Endothelial cell (in vitro differentiated cells): ENCODE results near the gene USH2A. TPM values are rescaled to one million over a fixed set of nuclear protein-coding genes. Genes with fewer than 3 reads are reported as not detected.

ENCODE experiments used
- DNase-seq: peaks from one replicate; pipeline ENCODE4 v3.0.0; 2021; ENCODE audit warnings: low spot score
- H3K27ac Mint-ChIP-seq: one replicate; pipeline ENCODE4 v1.8.0; 2021; ENCODE audit warnings: mixed read lengths, inconsistent platforms; ENCODE audit not compliant: unreplicated experiment
- H3K27me3 Mint-ChIP-seq: one replicate; pipeline ENCODE4 v1.8.0; 2021; ENCODE audit warnings: mild to moderate bottlenecking, moderate library complexity, mixed read lengths, inconsistent platforms; ENCODE audit not compliant: unreplicated experiment
- H3K36me3 Mint-ChIP-seq: one replicate; pipeline ENCODE4 v1.8.0; 2021; ENCODE audit warnings: mild to moderate bottlenecking, low read depth, mixed read lengths, inconsistent platforms; ENCODE audit not compliant: unreplicated experiment
- H3K4me1 Mint-ChIP-seq: one replicate; pipeline ENCODE4 v1.8.0; 2021; ENCODE audit warnings: mild to moderate bottlenecking, mixed read lengths, inconsistent platforms; ENCODE audit not compliant: unreplicated experiment
- H3K4me3 Mint-ChIP-seq: one replicate; pipeline ENCODE4 v1.8.0; 2021; ENCODE audit warnings: mild to moderate bottlenecking, mixed read lengths, inconsistent platforms; ENCODE audit not compliant: unreplicated experiment
- H3K9me3 Mint-ChIP-seq: one replicate; pipeline ENCODE4 v1.8.0; 2021; ENCODE audit warnings: mixed read lengths, inconsistent platforms; ENCODE audit not compliant: unreplicated experiment
- CTCF ChIP-seq: fragments of 200-600 bp; sonication (generic); IDR thresholded peaks from one replicate; pipeline ENCODE4 v1.5.0; 2021; ENCODE audit warnings: antibody characterized with exemption; ENCODE audit not compliant: unreplicated experiment
- total RNA-seq: library from RNA; stranded (reverse); fragmentation: NEBNext Ultra II Directional; extraction: Animal tissue kit (Norgen Biotek cat#: 25700); gene quantifications from one replicate; pipeline ENCODE4 v1.2.1, GENCODE V29; 2021; ENCODE audit not compliant: unreplicated experiment

The USH2A gene
- total RNA-seq, 1 donor from 2014 or later = not detected

GRCh38 chr1:215623162-215623561, 800.1 kb downstream of the USH2A start:
- no peaks in the 10 kb centered on the region for H3K4me1 Mint-ChIP-seq
- no peak overlapping the region for H3K4me3 Mint-ChIP-seq
- H3K27me3 Mint-ChIP-seq = no peaks in the 10 kb centered on the region
- no peak overlapping the region for H3K27ac Mint-ChIP-seq
- H3K9me3 Mint-ChIP-seq = no peaks in the 10 kb centered on the region
- DNase-seq = no peak
- H3K36me3 Mint-ChIP-seq = no peaks in the 10 kb centered on the region
- no peak for TF ChIP-seq CTCF

- Mint-ChIP-seq H3K4me1 (no peaks in the 10 kb centered on the region), H3K27ac (no peak overlapping the region), H3K27me3 (no peaks in the 10 kb centered on the region), H3K36me3 (peaks cover 9% of the 10 kb centered on the region), H3K4me3 (no peak overlapping the region), H3K9me3 (no peaks in the 10 kb centered on the region)
- no peak for DNase-seq
- TF ChIP-seq CTCF = no peak
Observed at GRCh38 chr1:215617979-215618378, 805.3 kb downstream of the USH2A start.

- no peak overlapping the region for H3K4me3 Mint-ChIP-seq
- H3K9me3 Mint-ChIP-seq = no peaks in the 10 kb centered on the region
- peaks cover 22% of the 10 kb centered on the region for H3K36me3 Mint-ChIP-seq
- H3K27me3 Mint-ChIP-seq = no peaks in the 10 kb centered on the region
- no peak for TF ChIP-seq CTCF
- no peak for DNase-seq
- no peak overlapping the region for H3K27ac Mint-ChIP-seq
- H3K4me1 Mint-ChIP-seq = no peaks in the 10 kb centered on the region
Observed at GRCh38 chr1:215612391-215612790, 810.9 kb downstream of the USH2A start.

- Mint-ChIP-seq H3K4me3 (no peak overlapping the region), H3K4me1 (no peaks in the 10 kb centered on the region), H3K27ac (no peak overlapping the region), H3K36me3 (peaks cover 20% of the 10 kb centered on the region), H3K27me3 (no peaks in the 10 kb centered on the region), H3K9me3 (no peaks in the 10 kb centered on the region)
- DNase-seq = no peak
- no peak for TF ChIP-seq CTCF
Observed at GRCh38 chr1:215608646-215609045, 814.6 kb downstream of the USH2A start.

GRCh38 chr1:215607412-215607811, 815.8 kb downstream of the USH2A start:
- no peak for DNase-seq
- TF ChIP-seq CTCF = no peak
- H3K27me3 Mint-ChIP-seq = no peaks in the 10 kb centered on the region

More at GRCh38 chr1:215607412-215607811, 815.8 kb downstream of the USH2A start:
- Mint-ChIP-seq H3K36me3 (peaks cover 8% of the 10 kb centered on the region), H3K9me3 (no peaks in the 10 kb centered on the region), H3K4me3 (no peak overlapping the region), H3K27ac (no peak overlapping the region), H3K4me1 (no peaks in the 10 kb centered on the region)
